ENCODE data around the gene MAP4K3.

DNA sequence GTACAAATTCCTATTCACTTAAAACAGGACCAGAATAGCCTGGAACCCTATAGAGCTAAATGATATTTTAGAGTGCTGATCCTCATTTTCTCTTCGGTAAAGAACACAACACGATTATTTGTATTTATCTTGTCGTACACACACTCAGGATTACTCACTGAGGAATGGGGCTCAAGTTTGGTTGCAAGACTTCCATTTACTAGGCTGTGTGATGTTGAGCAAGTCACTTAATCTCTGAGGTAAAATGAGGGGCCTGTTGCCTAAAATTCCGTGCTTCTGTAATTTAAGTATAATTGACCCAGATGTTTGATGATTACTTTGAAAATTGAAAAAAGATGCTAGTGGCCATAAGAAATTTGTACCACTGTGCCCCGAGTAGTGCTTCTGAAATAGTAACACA, 42.6 kb upstream of the MAP4K3 start:
- TF ChIP-seq POLR2A (IDR thresholded peaks at IDR 0.05; ENCODE audit: control extremely low read depth in 1 of 2, low read depth in 2 of 2, low read length in 2 of 2) (no peak), JUND (IDR thresholded peaks at IDR 0.05; ENCODE audit: low read length) (no peak), POLR2AphosphoS5 (IDR thresholded peaks at IDR 0.05; ENCODE audit: low read depth, low read length) (no peak), ZNF274 (IDR thresholded peaks at IDR 0.05; ENCODE audit: borderline replicate concordance, extremely low read depth, low read length) (no peak)
- TF ChIP-seq, protein P1, sequence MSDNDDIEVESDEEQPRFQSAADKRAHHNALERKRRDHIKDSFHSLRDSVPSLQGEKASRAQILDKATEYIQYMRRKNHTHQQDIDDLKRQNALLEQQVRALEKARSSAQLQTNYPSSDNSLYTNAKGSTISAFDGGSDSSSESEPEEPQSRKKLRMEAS (IDR thresholded peaks at IDR 0.05): no peak
- TF ChIP-seq, protein P2, sequence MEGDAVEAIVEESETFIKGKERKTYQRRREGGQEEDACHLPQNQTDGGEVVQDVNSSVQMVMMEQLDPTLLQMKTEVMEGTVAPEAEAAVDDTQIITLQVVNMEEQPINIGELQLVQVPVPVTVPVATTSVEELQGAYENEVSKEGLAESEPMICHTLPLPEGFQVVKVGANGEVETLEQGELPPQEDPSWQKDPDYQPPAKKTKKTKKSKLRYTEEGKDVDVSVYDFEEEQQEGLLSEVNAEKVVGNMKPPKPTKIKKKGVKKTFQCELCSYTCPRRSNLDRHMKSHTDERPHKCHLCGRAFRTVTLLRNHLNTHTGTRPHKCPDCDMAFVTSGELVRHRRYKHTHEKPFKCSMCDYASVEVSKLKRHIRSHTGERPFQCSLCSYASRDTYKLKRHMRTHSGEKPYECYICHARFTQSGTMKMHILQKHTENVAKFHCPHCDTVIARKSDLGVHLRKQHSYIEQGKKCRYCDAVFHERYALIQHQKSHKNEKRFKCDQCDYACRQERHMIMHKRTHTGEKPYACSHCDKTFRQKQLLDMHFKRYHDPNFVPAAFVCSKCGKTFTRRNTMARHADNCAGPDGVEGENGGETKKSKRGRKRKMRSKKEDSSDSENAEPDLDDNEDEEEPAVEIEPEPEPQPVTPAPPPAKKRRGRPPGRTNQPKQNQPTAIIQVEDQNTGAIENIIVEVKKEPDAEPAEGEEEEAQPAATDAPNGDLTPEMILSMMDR (IDR thresholded peaks at IDR 0.05; ENCODE audit: control extremely low read depth in 1 of 3, insufficient read depth in 1 of 3, low read depth in 1 of 3, low read length in 3 of 3): no peak
